HG03108 (cell line): ENCODE data around the gene SLC24A3.

Source experiments
- ATAC-seq: cut with Tn5 transposase; IDR thresholded peaks from one replicate; pipeline ENCODE4 v1.9.1; 2021; ENCODE audit warnings: moderate library complexity; ENCODE audit not compliant: unreplicated experiment

The SLC24A3 gene

DNA sequence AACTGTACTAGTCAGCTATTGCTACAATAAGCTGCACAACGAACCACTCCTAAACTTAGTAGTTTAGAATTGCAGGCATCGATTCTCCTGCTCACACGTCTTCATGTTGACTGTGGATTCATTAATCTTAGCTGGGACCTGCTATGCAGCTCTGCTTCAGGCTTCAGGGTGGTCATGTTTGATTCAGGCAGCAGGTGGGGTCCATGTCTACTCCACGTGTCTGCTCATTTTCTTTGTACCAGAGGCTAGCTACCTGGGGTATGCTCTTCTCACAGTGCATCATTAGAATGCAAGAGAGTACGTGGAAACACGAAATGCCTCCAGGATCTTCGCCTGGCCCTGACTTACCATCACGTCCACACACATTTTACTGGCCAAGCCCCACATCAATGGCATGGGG is 481.1 kb downstream of the SLC24A3 start:
- no peak for ATAC-seq

DNA sequence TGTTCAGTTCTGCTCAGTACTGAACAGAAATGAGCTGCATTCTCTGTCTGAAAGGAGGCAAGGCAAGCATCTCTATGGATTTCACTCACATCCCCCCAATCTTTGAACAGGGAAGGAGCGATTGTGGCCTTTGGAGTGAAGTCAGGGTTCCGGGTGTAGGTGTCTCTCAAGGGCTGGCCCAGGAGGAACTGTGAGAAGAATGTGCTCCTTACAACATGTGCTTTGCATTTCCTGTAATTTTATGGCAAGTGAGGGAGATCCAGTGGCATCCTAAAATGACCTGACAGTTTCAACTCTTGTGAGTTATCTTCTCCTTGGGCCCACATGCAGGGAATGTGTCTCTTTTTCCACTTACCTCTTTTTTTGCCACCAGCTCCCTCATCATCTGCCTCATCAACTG is 482.6 kb downstream of the SLC24A3 start:
- ATAC-seq, result no peak

DNA sequence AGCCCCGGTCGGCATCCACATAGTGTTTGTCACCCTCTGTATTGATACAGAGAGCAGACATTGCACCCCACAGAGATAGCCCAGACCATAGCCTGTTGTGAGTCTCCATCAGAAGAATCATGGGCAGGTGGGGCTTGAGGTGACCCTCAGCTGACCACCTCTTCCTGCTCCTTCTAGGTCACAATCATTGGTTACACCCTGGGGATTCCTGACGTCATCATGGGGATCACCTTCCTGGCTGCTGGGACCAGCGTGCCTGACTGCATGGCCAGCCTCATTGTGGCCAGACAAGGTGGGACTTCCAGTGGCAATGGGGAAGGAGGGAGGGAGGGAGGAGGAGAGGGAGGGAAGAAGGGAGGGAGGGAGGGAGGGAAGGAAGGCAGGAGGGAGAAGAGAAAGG is 484.2 kb downstream of the SLC24A3 start:
- ATAC-seq, result no peak

DNA sequence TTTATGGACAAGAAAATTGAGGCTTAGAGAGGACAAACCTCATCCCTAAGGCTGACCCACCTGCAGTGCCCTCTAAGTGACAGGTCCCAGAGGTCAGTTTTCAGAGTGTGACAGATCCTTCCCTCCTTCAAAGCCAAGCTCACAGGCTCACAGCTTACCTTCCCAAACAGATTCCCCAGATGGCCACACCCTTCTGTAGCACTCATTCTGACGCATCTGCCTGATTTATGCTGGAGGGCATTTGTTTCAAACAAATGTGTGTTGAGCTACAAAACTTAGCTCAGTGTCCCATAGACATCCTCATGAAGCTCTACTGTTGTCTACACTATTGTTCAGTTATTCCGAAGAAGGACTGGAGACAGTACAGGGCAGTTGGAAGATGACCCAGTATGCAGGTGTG is 485.0 kb downstream of the SLC24A3 start:
- no peak for ATAC-seq

DNA sequence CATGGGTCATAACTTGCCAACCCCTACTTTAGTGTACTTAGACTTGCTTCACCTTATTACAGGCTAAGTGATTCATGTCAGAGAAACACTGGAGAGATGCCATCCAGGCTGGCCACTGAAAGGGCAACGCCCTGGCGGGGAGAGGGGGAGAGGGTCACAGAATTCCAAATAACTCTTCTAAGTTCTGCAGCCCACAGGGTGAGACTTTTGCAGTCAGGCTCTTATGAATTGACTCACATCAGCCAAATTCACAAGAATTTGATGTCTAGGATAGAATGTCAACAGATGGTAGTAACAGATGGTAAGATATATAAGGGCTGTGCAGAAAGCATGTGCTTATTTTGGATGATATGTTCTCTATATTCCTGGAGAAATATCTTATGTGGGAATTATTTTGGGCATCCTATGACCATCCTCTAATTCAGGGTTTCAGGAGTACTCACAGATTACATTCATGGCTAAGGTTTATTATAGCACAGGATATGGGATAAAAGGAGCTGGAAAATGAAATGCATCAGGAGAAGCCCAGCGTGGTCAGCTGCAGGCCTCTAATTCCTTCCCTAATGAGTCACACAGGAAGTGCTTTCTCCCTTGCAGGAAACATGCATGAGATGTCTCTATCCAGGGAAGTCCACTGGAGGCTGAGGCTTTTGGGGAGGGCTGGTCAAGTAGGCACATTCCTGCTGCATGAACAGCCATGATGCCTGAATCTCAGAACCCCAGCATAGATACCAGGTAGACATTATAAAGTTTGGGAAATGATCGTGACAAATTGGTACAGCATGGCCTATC is 486.9 kb downstream of the SLC24A3 start:
- ATAC-seq, result no peak

DNA sequence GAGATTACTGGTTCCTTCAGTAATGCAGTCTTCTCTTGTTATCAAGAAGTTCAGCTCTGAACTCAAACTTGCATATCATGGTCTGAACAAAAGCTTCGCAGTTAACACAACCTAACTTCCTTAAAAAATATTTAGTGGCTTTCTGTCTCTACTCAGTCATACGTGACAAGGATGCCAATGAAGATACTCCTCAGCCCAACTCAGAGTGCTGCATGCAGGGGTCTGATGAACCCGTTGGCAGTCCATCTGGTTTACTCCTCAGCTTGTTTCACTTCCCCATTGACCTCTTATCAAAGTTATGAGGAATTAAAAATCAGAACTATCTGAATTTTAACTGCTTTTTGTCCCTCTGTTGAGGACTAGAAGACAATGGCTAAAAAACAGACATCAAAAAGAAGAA is 489.0 kb downstream of the SLC24A3 start:
- no peak for ATAC-seq

DNA sequence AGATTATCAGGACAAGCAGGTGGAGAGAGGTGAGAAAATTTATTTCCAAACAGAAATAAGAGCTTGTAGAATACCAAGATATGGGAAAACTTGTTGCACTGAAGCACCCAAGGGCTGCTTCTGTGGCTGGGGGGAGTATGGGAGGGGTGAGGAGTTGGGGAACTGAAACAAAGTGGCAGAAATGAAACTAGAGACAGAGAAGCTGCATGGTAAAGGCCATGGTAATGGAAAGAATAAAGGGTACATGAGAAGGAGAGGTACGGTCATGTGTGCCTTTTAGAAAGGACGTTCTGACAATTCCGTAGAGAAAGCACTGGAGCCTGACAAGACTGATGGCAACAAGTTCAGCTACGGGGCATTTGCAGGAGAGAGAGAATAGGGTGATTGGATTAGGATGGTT is 494.0 kb downstream of the SLC24A3 start:
- no peak for ATAC-seq

DNA sequence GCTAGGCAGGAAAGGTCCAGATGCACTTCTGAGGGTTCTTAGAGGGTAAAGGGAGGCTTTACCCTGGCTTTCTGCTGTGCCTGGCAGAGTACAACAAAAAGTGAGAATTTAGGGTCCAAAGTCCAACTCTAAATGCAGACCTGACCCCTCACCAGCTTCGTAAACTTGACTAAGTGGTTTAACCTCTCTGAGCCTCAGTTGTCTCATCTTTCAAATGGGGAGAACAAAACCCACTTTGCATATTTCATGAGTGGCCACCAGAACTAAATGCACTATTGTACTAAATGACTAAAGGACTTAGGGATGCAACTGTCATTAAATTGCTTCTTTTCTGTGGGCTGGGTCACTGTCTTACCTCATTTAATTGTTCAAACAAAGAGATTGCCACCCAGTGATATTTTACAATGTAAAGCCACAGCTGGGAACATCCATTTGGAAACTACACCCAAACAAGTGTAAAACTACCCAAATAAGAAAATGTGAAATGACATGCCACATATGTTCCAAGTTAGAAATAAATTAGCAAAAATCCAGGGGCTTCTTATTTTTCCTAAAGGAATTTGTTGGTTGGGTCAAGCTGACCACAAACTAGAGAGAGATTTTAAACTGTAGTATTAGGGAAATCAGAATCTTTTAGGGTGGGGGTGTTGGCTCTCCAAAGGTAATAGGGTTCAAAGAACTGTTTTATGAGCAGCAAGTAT is 497.3 kb downstream of the SLC24A3 start:
- ATAC-seq, result no peak

DNA sequence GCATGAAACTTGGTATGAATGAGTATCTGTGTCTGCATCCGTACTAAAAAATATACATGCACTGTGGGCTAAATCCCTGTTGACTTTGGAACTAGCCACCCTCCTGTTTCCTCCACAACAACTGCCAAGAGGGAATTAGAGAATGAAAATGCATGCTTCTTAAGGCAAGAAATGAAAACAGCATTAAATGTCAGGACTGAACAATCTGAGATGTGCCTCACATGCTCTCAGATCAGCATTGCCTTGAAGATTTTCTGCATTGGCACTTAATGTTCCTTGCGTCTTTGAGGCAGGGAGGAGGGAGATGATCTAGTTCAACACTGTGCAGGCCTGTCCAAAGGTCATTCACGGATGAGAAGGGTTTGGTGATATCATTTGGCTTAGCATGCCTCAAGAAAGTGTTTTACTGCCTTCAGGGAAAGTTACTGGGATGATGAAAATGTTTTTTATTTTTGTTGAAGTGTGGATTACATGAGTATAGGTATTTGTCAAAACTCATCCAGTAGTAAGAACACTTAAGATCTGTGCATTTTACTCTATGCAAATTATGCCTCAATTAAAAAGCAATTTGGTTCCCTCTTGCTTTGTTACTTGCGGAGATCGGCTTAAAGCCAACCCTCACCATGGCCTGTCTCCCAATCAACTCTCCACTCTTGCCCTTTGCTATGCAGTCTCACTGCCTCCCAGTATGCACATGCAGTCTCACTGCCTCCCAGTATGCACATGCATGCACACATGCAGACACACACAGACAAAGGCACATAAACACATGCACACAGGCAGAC is 498.1 kb downstream of the SLC24A3 start:
- no peak for ATAC-seq

DNA sequence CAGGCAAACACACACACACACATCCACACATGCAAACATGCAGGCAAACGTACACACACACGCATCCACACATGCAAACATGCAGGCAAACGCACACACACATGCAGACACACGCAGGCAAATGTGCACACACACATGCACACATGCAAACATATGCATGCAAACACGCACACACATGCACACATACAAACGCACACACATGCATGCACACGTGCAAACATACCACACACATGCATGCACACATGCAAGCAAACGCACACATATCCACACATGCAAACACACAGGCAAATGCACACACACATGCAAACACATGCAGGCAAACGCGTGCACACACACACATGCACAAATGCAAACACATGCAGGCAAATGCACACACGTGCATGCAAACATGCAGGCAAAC is 498.7 kb downstream of the SLC24A3 start:
- ATAC-seq, result no peak

DNA sequence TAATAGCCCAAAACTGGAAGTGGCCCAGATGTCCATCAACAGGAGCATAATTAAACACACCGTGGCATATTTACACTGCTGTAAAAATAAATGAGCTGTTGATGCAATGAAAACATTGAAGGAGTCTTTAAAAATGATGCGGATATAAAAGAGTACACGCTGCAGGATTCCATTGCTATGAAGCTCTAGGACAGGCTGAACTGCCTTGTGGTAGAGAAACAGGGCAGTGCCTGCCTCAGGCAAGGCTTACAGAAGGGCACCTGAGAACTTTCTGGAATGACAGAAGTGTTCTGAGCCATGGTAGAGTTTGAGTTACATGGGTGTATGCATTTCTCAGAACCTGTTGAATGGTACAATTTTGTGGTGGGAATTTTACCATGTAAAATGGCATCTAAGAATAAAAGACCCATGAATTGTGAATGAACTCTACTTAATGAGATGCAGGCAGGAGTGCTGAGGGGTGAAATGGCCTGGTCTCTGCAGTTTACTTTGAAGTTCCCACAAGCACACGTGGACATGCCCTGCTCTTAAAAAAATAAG is 500.3 kb downstream of the SLC24A3 start:
- no peak for ATAC-seq

DNA sequence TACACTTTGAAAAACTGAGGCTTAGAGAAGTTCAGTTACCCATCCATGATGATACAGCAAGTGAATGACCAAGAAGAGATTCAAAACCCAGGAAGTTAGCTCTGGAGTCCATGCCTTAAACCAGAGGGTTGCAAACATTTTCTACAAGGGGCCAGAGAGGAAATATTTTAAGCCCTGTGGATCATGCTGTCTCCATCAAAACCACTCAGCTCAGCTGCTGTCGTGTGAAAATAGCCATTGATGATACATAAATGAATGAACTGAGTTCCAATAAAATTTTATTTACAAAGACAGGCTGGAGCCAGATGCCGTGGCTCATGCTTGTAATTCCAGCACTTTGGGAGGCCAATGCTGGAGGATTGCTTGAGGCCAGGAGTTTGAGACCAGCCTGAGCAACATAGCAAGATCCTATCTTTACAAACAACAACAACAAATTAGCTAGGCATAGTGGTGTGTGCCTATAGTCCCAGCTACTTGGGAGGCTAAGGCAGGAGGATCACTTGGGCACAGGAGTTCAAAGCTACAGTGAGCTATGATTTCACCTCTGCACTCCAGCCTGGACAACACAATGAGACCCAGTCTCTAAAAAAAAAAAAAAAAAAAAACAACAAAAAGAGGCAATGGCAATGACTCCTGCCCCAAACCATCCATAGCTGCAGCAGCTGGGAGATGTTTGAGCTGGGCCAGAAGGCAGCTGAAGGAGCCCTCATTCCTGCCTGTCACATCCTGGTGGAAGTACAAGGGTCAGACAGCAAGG is 501.6 kb downstream of the SLC24A3 start:
- ATAC-seq, result no peak

DNA sequence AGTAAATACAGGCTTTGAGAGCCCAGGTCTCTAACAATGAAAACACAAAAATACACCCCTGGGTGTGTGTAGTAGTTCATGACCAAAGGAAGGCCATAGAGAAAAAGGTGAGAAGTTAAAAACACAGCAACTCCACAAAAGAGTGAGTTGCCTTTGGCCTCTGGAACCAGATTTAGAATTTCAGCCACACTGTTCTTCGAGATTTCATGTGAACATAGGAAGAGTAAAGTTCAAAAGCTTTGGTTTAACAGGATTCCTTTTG is 502.1 kb downstream of the SLC24A3 start:
- no peak for ATAC-seq

DNA sequence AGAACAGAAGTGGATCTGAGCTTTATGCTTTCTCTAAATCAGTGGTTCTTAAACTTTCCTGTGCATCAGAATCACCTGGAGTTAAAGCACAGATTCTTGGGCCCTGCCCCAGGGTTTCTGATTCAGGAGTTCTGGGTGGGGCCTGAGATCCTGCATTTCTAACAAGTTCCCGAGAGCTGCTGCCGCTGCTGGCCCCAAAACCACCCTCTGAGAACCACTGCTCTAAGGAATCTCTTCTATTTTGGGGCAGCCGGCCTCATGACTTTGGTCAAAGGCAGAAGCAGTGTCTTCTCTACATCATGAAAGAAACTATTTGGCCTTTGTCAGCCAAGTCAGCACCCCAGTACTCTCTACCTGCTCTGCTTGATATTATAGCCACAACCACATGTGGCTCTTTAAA is 503.5 kb downstream of the SLC24A3 start:
- ATAC-seq, result no peak

DNA sequence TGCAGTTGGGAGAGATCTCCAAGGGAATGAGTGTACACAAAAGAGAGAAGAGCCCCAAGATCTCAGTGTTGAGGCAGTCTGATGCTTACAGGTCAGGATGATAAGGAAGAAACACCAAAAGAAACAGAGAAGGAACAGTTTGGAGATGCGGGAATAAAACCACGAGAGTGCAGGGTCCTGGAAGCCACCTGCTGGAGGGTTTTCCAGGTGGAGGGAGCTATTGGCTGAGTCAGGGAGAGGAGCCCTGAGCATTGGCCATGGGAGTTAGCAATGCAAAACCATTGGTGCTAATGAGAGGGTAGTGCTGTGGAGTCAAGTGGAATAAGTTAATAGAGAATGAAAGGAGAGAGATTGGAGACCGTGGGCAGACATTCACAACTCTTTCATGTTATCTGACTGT is 506.4 kb downstream of the SLC24A3 start:
- ATAC-seq, result no peak

DNA sequence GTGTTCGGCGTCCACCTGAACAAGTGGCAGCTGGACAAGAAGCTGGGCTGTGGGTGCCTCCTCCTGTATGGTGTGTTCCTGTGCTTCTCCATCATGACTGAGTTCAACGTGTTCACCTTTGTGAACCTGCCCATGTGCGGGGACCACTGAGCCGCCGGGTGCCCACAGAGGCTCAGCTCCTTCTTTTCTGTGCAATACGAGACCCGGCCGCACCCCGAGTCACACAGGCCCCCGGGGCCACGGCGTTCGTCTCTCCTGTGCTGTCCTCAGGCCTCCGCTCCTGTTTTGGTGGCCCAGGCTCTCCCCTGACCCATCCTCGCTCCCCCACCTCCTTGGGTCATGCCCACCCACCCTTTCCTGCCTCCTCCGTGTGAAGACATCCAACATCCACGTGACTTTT is 508.5 kb downstream of the SLC24A3 start:
- ATAC-seq, result no peak

DNA sequence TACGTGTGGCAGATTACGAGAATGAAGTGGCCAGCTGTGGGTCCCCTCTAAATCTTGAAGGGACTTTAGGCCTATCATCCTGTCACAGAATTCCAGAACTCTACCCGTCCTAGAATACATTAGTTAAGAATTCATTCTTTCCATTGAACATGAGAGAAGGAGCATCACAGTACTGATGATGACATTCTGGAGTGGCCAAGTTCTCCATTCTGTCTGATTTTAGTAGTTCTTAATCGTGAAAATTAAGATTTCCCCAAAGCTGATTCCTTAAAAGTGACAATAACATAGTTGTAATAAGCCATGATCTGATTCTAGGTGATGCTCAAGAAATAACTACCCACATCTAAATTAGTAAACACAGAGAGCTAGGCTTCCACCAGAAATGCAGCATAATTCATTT is 510.6 kb downstream of the SLC24A3 start:
- no peak for ATAC-seq

DNA sequence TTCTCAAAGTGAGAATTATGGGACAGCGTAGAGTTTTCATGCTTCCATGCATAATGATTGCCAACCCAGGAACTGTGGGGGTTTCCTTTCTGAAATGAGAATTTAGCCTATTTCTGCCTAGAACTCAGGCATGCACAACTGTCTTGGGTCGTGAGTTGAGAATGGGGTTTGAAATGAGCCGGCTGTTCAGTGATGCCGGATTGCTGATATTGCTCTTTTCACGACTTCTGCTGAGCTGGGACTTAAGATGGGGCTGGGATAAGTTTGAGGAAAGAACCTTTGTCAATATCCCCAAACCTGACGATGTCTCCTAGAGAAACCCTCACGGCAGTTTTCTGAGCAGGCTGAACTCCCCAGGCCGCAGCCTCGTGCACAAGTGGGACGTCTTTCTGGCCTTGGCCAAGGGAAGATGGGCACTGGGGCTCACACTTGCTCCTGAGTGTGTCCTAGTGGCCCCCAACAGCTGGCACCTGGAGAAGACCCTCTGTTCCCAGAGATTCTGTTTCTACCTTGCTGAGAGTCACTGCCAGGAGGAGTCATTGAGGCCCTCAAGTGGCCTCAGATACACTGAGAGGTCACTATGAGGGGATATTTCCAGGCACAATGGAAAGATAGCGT is 511.5 kb downstream of the SLC24A3 start:
- ATAC-seq, result no peak

DNA sequence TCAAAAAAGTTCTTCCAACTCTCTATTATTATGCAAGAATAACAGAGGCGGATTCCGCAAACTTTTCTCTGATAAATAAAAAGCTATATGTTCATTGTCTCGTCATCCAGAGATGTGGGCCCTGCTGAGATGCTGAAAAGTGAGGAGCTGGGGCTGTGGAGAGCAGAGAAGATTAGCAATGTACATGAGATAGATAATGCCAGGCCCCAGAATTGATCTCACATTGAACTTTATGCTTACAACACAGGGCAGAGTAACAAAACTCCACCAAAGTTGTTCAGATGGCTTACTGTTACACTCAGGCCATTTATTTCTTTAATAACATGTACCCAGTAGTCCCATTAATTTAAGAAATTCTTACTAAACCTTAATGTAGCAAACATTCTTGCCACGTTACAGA is 512.9 kb downstream of the SLC24A3 start:
- ATAC-seq, result no peak

DNA sequence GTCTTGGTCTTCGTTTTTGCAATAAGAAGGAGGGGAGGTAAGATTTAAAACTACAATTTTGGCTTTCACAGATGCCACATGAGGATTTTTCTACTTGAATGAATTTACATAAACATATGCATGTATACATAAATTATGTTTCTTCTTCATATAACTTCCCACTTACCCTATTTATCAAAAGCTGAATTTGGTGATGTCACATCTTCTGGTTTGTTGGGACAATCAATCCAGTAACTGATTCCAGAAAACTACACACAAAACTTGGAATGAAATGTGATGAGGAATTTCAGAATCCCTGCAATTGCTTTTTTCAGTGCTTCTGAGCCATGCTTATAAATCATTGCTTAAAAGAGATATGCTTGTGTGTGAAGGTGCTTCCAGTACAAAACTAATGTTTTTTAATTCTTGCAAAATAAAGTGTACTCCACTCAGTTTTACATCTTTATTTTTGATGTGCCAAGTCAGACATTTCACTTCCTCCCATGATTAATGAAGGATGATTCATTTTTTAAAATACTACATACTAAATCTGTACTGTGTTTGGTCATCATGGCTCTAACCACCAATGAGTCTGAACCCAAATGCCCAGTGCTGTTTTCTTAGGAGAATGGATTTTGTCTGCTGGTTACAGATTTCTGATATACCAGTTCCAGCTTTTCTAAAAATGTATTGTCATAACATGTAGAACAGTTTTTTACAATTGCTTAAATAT is 513.5 kb downstream of the SLC24A3 start:
- ATAC-seq, result no peak
